Endothelial cell (in vitro differentiated cells): ENCODE data around the gene KLF1. TPM values are rescaled to one million over a fixed set of nuclear protein-coding genes. Genes with fewer than 3 reads are reported as not detected.

Experiments
- DNase-seq: peaks from one replicate; pipeline ENCODE4 v3.0.0; 2021; ENCODE audit warnings: low spot score
- H3K27ac Mint-ChIP-seq: one replicate; pipeline ENCODE4 v1.8.0; 2021; ENCODE audit warnings: mixed read lengths, inconsistent platforms; ENCODE audit not compliant: unreplicated experiment
- H3K27me3 Mint-ChIP-seq: one replicate; pipeline ENCODE4 v1.8.0; 2021; ENCODE audit warnings: mild to moderate bottlenecking, moderate library complexity, mixed read lengths, inconsistent platforms; ENCODE audit not compliant: unreplicated experiment
- H3K36me3 Mint-ChIP-seq: one replicate; pipeline ENCODE4 v1.8.0; 2021; ENCODE audit warnings: mild to moderate bottlenecking, low read depth, mixed read lengths, inconsistent platforms; ENCODE audit not compliant: unreplicated experiment
- H3K4me1 Mint-ChIP-seq: one replicate; pipeline ENCODE4 v1.8.0; 2021; ENCODE audit warnings: mild to moderate bottlenecking, mixed read lengths, inconsistent platforms; ENCODE audit not compliant: unreplicated experiment
- H3K4me3 Mint-ChIP-seq: one replicate; pipeline ENCODE4 v1.8.0; 2021; ENCODE audit warnings: mild to moderate bottlenecking, mixed read lengths, inconsistent platforms; ENCODE audit not compliant: unreplicated experiment
- H3K9me3 Mint-ChIP-seq: one replicate; pipeline ENCODE4 v1.8.0; 2021; ENCODE audit warnings: mixed read lengths, inconsistent platforms; ENCODE audit not compliant: unreplicated experiment
- CTCF ChIP-seq: fragments of 200-600 bp; sonication (generic); IDR thresholded peaks from one replicate; pipeline ENCODE4 v1.5.0; 2021; ENCODE audit warnings: antibody characterized with exemption; ENCODE audit not compliant: unreplicated experiment
- long read RNA-seq: library from polyadenylated mRNA; unstranded; transcript quantifications from one replicate; pipeline ENCODE4 v2.0.0, GENCODE V29; 2020; ENCODE audit not compliant: unreplicated experiment
- total RNA-seq: library from RNA; stranded (reverse); fragmentation: NEBNext Ultra II Directional; extraction: Animal tissue kit (Norgen Biotek cat#: 25700); gene quantifications from one replicate; pipeline ENCODE4 v1.2.1, GENCODE V29; 2021; ENCODE audit not compliant: unreplicated experiment

The KLF1 gene
- 0.54 TPM for total RNA-seq
- long read RNA-seq, result 0 reads

DNA sequence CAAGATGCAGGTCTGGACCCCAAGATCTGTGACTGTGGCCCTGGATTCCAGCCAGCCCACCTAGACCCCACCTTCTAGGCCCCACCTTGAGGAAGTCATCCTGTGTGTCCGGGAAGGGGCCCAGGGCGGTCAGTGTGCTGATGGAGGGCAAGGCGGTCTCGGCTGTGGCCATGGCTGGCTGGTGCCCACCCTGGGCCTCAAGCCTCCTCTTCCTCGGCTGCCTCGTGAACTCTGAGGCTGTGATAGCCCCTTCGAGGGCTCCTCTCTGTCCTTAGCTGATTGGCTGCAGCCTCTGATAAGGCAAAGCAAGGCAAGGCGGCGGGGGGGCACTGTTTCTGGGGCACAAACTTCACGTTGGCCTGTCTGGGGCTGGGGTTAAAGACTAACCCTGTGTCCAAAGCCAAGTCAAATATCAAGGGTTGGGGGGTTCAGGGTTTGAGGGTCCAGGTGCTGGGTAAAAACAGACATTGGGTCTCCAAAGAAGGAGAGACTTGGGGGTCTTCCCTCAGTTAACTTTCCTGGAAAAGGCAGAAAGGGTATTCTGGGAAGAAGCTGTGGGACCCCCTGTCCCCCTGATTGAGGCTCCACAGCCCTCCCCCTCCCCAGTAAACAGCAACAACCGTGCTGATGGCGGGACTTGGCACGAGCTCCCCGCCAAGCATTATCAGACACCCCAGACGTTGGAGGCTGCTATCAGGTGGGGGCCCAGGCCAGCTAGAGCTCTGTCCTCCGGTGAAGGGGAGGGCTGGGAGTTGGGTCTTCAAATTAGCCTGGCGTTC is at the start of gene KLF1:
Gene KLF1, minus strand, starts transcription at position 233 of the 779 bp plus-strand sequence. Its CDS starts 61 bp downstream, at position 172.
- Mint-ChIP-seq H3K36me3 (peaks cover 6% of the 10 kb centered on the region), H3K4me1 (peaks cover 14% of the 10 kb centered on the region), H3K27me3 (peaks cover 16% of the 10 kb centered on the region), H3K4me3 (peak within 1 kb of the TSS; percentile 89), H3K27ac (no peak within 1 kb of the TSS), H3K9me3 (no peaks in the 10 kb centered on the region)
- DNase-seq, result no peak
- TF ChIP-seq CTCF, result no peak

DNA sequence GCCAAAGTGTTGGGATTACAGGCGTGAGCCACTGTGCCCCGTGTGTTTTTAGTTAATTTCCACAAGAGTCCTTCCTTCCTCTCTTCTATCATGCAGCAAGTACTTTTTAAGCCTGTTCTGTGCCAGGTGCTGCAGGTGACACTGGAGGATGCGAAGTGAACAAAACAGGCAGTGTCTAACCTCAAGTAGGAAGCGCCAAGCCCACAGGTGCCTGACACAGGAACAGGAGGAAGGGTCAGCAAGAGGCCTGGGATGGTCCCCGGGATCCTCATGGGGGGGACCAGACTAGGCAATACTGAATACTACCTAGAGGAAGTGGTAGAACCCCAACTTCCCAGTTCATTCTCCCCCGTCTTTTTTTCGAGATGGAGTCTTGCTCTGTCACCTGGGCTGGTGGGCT is 49.6 kb upstream of the KLF1 start:
- TF ChIP-seq CTCF, result no peak
- DNase-seq, result no peak
- Mint-ChIP-seq H3K4me3 (peak overlapping the region; percentile 67), H3K36me3 (peaks cover 23% of the 10 kb centered on the region), H3K4me1 (peaks cover 40% of the 10 kb centered on the region), H3K9me3 (no peaks in the 10 kb centered on the region), H3K27ac (peak overlapping the region; percentile 57), H3K27me3 (peaks cover 11% of the 10 kb centered on the region)

GRCh38 chr19:12935071-12935470 is 48.1 kb upstream of the KLF1 start:
- H3K4me1 Mint-ChIP-seq, result peaks cover 31% of the 10 kb centered on the region
- peaks cover 13% of the 10 kb centered on the region for H3K36me3 Mint-ChIP-seq
- H3K9me3 Mint-ChIP-seq, result no peaks in the 10 kb centered on the region
- no peak overlapping the region for H3K27ac Mint-ChIP-seq
- no peak for TF ChIP-seq CTCF
- H3K27me3 Mint-ChIP-seq, result peaks cover 11% of the 10 kb centered on the region
- DNase-seq, result no peak
- H3K4me3 Mint-ChIP-seq, result no peak overlapping the region

DNA sequence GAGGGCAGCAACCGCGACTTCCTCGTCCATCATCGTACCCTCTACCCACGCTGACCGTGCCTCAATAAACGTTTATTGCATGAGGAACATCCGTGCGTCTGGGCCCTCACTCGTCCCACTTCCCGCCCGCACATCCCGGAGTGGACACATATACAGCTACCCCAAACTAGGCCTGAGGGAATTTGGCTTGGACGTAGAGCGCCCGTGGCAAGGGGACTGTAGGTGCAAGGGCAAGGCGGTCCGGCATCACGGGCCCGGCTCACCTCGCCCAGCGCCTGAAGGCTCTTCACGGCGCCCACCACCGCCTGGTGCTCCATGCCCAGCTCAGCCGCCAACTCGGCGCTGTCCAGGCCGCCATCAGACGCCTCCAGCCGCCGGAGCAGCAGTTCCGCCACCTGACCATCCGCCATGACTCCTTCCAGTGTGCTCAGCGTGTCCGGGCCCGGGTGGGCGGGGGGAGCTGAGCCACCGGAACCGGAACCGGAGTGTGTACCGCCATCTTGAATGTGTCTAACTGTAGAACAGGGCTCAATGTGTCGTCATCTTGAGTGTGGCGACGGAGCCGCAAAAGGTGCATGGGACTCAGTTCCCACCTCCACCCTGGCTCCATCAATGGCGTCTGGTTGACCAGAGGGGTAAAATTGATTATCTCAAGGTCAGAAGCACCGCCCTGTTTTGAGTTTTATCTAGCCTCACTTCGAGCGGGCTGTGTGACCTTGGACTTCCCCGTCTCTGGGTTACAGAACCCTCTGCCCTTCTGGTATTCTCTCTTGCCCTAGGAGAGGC is 46.5 kb upstream of the KLF1 start, which contains the start of gene FARSA:
Gene FARSA, minus strand, starts transcription at position 425 of the 786 bp plus-strand sequence. Its CDS starts 15 bp downstream, at position 410.
- peak; percentile 86 for DNase-seq
- Mint-ChIP-seq H3K36me3 (peaks cover 4% of the 10 kb centered on the region), H3K27me3 (peaks cover 10% of the 10 kb centered on the region), H3K9me3 (no peaks in the 10 kb centered on the region), H3K4me1 (peaks cover 17% of the 10 kb centered on the region), H3K27ac (peak within 1 kb of the TSS; percentile 90), H3K4me3 (peak within 1 kb of the TSS; percentile 98)
- TF ChIP-seq CTCF, result no peak
